ENCODE measurements around the gene CD9.
"Not testable (repeated sequence)": the region's sequence is repeated elsewhere in the genome, so short reads cannot be mapped to it uniquely, and the experiment has no call there.

The CD9 gene

GRCh38 chr12:6206327-6206726, 6.1 kb downstream of the CD9 start:
- DNase-seq (ENCODE audit: low spot score): no peak
- in situ Hi-C loops (cut with MboI; ENCODE audit: low sequenced_read_pairs, unreplicated experiment): loop anchor here (10.0 kb wide), 1 partner anchor 78 kb away; no protein-coding TSS in a partner anchor
- no peak for TF ChIP-seq CTCF (IDR thresholded peaks at IDR 0.05; ENCODE audit: borderline replicate concordance, control extremely low read depth, extremely low read depth, insufficient read depth, missing control alignments)

GRCh38 chr12:6207259-6207925, 7.2 kb downstream of the CD9 start:
- in situ Hi-C loops (cut with MboI; ENCODE audit: low sequenced_read_pairs, unreplicated experiment): loop anchor here (10.0 kb wide), 1 partner anchor 77 kb away; no protein-coding TSS in a partner anchor
- DNase-seq (ENCODE audit: low spot score): no peak
- no peak for TF ChIP-seq CTCF (IDR thresholded peaks at IDR 0.05; ENCODE audit: borderline replicate concordance, control extremely low read depth, extremely low read depth, insufficient read depth, missing control alignments)

- TF ChIP-seq CTCF (IDR thresholded peaks at IDR 0.05; ENCODE audit: borderline replicate concordance, control extremely low read depth, extremely low read depth, insufficient read depth, missing control alignments): no peak
- no peak for DNase-seq (ENCODE audit: low spot score)
- in situ Hi-C loops (cut with MboI; ENCODE audit: low sequenced_read_pairs, unreplicated experiment): loop anchor here (10.0 kb wide), 1 partner anchor 77 kb away; no protein-coding TSS in a partner anchor
These were observed 7.9 kb downstream of the CD9 start for GRCh38 chr12:6208130-6208529.

GRCh38 chr12:6209428-6209827, 9.2 kb downstream of the CD9 start:
- in situ Hi-C loops (cut with MboI; ENCODE audit: low sequenced_read_pairs, unreplicated experiment): loop anchor here (10.0 kb wide), 1 partner anchor 75 kb away; no protein-coding TSS in a partner anchor
- DNase-seq (ENCODE audit: low spot score): not testable (repeated sequence)

- DNase-seq (ENCODE audit: low spot score): no peak
- in situ Hi-C loops (cut with MboI; ENCODE audit: low sequenced_read_pairs, unreplicated experiment): no loop called here
- no peak for TF ChIP-seq CTCF (IDR thresholded peaks at IDR 0.05; ENCODE audit: borderline replicate concordance, control extremely low read depth, extremely low read depth, insufficient read depth, missing control alignments)
These were observed 11.2 kb downstream of the CD9 start for GRCh38 chr12:6211421-6211869.

- no peak for TF ChIP-seq CTCF (IDR thresholded peaks at IDR 0.05; ENCODE audit: borderline replicate concordance, control extremely low read depth, extremely low read depth, insufficient read depth, missing control alignments)
- DNase-seq (ENCODE audit: low spot score): no peak
- in situ Hi-C loops (cut with MboI; ENCODE audit: low sequenced_read_pairs, unreplicated experiment): no loop called here
These were observed 11.9 kb downstream of the CD9 start for GRCh38 chr12:6212086-6212485.

GRCh38 chr12:6213969-6214368, 13.8 kb downstream of the CD9 start:
- TF ChIP-seq CTCF (IDR thresholded peaks at IDR 0.05; ENCODE audit: borderline replicate concordance, control extremely low read depth, extremely low read depth, insufficient read depth, missing control alignments): no peak
- in situ Hi-C loops (cut with MboI; ENCODE audit: low sequenced_read_pairs, unreplicated experiment): no loop called here
- no peak for DNase-seq (ENCODE audit: low spot score)
